ENCODE measurements around the gene DCDC2C. TPM values are rescaled to one million over a fixed set of nuclear protein-coding genes. Genes with fewer than 3 reads are reported as not detected.

Gene DCDC2C
- total and polyA plus RNA-seq, 2 experiments from 2014 or later = not detected

- Histone ChIP-seq H3K27ac (no peak overlapping the region), H3K36me3 (no peaks in the 10 kb centered on the region), H3K9me3 (ENCODE audit: low read depth) (no peaks in the 10 kb centered on the region), H3K27me3 (no peaks in the 10 kb centered on the region), H3K4me1 (ENCODE audit: low read depth) (no peaks in the 10 kb centered on the region), H3K4me3 (no peak overlapping the region)
- no peak for TF ChIP-seq CTCF (IDR thresholded peaks at IDR 0.05; ENCODE audit: low read depth, low read length)
- DNase-seq (ENCODE audit: low read depth in 1 of 2, low spot score in 1 of 2) = no peak
These were observed 182.6 kb downstream of the DCDC2C start for GRCh38 chr2:3885629-3886628.

- Histone ChIP-seq H3K27ac (no peak overlapping the region), H3K4me3 (no peak overlapping the region), H3K27me3 (no peaks in the 10 kb centered on the region), H3K9me3 (ENCODE audit: low read depth) (no peaks in the 10 kb centered on the region), H3K4me1 (ENCODE audit: low read depth) (no peaks in the 10 kb centered on the region), H3K36me3 (no peaks in the 10 kb centered on the region)
- TF ChIP-seq CTCF (IDR thresholded peaks at IDR 0.05; ENCODE audit: low read depth, low read length) = no peak
- DNase-seq (ENCODE audit: low read depth in 1 of 2, low spot score in 1 of 2) = no peak
These were observed 191.6 kb downstream of the DCDC2C start for GRCh38 chr2:3895021-3895420.

Other genes with a start within 250 kb of the DCDC2C start
- gene ADI1, start 184.0 kb upstream of the DCDC2C start, total RNA-seq = 15.3 and 26.5 TPM in 2 replicates
- gene ADI1, start 184.0 kb upstream of the DCDC2C start, polyA plus RNA-seq = 30.3 and 65.9 TPM in 2 replicates
- 24.3 and 24.5 TPM in 2 replicates for gene RNASEH1, start 145.2 kb upstream of the DCDC2C start, total RNA-seq
- 34.9 and 41.5 TPM in 2 replicates for gene RNASEH1, start 145.2 kb upstream of the DCDC2C start, polyA plus RNA-seq
- gene RPS7, start 128.3 kb upstream of the DCDC2C start, total RNA-seq = 2,923 and 3,227 TPM in 2 replicates
- gene RPS7, start 128.3 kb upstream of the DCDC2C start, polyA plus RNA-seq = 487 and 521 TPM in 2 replicates
- gene COLEC11, start 108.5 kb upstream of the DCDC2C start, total RNA-seq = 4.7 and 5.4 TPM in 2 replicates
- 5.1 and 5.8 TPM in 2 replicates for gene COLEC11, start 108.5 kb upstream of the DCDC2C start, polyA plus RNA-seq
- not detected in 2 replicates for gene ALLC, start 45.4 kb upstream of the DCDC2C start, total RNA-seq
- gene ALLC, start 45.4 kb upstream of the DCDC2C start, polyA plus RNA-seq = not detected in 2 replicates